HG03025 (cell line): ENCODE data around the gene TBXAS1.
"Not testable (repeated sequence)": the region's sequence is repeated elsewhere in the genome, so short reads cannot be mapped to it uniquely, and the experiment has no call there.

Experiments used
- ATAC-seq: cut with Tn5 transposase; IDR thresholded peaks from one replicate; pipeline ENCODE4 v1.9.1; 2021; ENCODE audit warnings: mild to moderate bottlenecking, moderate library complexity; ENCODE audit not compliant: unreplicated experiment, low FRiP score

Gene TBXAS1

GRCh38 chr7:139909379-139910050 lies 80.5 kb downstream of the TBXAS1 start:
- ATAC-seq: no peak

GRCh38 chr7:139913021-139913844 lies 84.2 kb downstream of the TBXAS1 start:
- ATAC-seq: no peak

DNA sequence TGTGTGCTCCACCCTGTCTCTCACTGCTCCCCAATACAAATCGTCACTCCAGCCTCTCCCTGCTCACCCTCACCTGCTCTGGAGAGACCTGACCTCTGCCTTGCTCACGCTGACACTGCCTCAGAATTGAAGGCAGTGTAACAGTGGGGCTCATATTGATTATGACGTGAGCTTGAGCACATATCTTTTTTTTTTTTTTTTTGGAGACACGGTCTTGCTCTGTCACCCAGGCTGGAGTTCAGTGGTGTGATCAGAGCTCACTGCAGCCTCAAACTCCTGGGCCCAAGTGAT lies 84.7 kb downstream of the TBXAS1 start:
- ATAC-seq: no peak

GRCh38 chr7:139914306-139915267 lies 85.5 kb downstream of the TBXAS1 start:
- ATAC-seq: no peak

DNA sequence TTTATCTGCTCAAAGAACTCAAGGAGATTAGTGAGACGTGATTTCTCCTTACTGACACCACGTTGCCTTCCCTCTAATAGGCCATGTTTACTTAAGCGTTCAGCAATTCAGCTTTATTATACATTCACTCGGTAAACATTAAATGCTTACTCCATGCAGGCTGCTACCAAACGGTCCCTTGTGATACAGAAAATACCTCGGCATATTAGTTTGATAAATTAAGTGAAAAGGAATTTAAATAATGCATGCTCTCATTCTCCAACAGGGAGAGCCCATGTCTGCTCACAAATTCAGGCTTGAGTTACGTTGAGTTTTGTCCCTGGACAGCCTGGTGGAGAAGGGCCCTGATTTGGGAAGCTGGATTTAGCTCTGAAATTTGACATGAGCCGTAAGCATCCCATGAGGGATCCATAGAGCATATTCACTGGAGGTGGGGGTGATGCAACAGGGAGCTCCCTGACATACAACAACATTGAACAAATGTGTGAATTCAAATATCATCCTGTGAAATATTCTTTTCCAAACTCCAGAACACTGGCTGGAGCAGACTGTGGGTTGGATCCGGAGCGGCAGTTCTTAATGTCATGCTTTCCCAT lies 86.3 kb downstream of the TBXAS1 start:
- ATAC-seq: no peak

DNA sequence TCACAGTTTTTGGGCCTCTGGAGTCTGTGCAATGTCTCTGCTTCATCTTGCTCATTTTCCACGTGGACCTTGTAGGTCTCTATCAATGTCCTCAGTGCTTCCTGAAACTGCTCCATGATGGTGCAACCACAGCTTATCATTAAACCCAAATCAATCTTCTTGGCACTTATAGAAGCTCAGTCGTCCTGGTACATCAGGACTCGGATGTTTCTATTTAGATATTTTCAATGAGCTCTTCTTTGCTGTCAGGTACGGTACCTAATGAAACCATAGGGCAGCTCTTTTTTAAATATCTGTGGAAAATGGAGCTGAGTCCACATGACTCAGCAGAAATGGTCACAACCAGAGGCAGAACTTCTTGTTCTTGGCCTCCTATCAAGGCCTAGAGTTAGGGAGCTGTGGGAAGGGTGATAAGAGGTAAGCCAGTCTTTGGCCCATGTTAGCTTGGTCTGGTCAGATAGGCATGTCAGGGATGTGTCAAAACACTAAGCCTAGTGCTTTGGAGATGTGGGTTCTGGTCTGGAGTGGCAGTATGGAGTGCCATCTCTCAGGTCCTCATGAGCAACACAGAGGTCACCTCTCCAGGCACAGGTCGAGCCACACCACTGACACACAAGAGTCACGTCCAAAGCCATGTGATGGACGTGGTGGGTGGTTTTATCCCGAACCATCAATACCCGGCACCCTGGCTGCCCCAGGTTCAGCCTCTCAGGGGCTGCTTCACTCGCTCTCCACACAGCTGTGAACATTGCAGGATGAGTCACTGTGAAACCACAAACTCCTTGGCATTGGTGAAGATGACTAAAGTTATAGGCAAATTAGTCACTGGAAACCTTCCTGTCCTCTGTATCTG lies 87.0 kb downstream of the TBXAS1 start:
- peak; percentile 82 for ATAC-seq

DNA sequence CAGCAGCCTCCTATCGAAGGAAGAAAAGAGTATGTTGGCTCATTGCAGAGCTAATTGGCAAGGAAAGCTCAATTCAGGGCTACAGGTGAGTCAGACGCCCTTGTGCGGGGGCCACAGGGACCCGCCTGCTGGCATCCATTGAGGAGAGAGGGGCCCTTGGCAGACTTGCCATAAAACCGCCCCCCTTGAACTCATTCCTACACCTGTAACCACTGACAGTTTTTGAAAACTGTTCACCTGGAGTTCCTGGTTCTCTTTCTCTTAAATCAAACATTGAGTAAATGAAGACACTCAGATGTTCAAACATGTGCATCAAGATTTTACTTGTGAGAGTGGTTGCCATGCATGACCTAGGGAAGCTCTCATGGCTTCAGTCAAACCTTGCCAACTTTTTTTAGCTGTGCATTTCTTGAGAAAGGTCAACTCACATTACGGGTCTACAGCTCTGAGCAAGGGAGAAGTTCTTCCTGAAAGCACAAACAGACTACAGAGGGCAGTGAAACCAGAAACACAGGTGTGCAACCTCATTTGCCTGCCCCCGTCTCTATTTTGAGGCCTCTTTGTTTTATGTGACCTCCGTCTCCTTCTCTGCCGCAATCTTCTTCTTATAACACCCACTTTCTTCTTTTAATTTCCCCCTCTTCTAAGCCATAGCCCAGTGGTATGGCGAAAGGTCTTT lies 87.8 kb downstream of the TBXAS1 start:
- ATAC-seq: peak; percentile 81

- no peak for ATAC-seq
Observed at GRCh38 chr7:139917851-139918250, 88.8 kb downstream of the TBXAS1 start.

DNA sequence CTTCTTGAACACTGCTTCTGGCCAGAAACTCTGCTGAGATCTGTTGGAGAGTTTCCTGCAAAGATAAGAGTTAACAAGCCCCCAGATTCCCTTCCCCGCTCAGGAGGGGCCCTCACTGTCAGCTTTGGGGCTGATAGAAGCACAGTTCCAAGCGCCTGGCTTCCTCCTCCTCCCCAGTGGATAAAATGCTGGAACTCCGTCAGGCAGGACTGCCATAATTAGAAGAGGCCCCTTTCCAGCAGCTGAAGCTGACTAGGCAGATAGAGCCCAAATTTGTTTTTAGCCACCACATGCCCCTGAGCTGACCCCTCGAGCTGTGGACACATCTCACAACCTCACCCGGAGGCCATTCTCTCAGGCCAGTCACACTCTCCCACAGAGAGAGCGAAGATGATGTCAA lies 89.4 kb downstream of the TBXAS1 start:
- no peak for ATAC-seq

DNA sequence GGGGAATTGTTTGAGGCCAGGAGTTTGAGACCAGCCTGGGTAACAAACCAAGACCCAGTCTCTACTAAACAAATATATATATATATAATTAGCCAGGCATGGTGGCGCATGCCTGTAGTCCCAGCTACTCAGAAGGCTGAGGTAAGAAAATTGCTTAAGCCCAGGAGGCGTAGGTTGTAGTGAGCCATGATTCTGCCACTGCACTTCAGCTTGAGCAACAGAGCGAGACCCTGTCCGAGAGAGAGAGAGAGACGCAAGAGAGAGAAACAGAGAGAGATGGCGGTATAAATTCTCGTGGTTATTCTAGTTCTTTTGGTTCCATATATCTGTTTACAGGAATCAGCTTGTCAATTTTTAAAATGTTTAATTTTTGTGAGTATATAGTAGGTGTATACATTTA lies 94.0 kb downstream of the TBXAS1 start:
- ATAC-seq: no peak

DNA sequence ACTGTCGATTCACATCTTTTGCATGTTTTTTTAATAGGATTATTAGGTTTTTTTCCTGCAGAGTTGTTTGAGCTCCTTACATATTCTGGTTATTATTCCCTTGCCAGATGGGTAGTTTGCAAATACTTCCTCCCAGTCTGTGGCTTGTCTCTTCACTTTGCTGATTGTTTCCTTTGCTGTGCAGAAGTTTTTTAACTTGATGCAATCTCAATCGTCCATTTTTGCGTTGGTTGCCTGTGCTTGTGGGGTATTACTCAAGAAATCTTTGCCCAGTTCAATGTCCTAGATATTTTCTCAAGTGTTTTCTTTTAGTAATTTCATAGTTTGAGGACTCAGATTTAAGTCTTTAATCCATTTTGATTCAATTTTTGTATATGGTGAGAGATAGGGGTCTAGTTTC lies 95.4 kb downstream of the TBXAS1 start:
- ATAC-seq: no peak

DNA sequence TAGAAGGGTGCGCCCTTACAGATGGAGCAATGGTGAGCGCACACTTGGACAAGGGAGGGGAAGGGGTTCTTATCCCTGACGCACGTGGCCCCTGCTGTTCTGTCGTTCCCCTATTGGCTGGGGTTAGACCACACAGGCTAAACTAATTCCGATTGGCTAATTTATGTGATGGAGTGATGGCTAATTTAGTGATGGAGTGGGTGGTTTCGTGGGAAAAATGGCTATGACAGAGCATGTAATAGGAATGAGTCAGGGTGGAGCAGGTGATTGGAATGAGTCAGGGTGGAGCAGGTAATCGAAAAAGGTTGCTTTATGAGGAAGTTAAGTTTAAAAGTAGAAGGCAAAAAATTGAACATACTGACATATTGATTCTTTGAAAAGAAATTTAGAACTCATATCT lies 100.2 kb downstream of the TBXAS1 start:
- ATAC-seq: not testable (repeated sequence)

- ATAC-seq: no peak
Observed at GRCh38 chr7:139930286-139930965, 101.4 kb downstream of the TBXAS1 start.

DNA sequence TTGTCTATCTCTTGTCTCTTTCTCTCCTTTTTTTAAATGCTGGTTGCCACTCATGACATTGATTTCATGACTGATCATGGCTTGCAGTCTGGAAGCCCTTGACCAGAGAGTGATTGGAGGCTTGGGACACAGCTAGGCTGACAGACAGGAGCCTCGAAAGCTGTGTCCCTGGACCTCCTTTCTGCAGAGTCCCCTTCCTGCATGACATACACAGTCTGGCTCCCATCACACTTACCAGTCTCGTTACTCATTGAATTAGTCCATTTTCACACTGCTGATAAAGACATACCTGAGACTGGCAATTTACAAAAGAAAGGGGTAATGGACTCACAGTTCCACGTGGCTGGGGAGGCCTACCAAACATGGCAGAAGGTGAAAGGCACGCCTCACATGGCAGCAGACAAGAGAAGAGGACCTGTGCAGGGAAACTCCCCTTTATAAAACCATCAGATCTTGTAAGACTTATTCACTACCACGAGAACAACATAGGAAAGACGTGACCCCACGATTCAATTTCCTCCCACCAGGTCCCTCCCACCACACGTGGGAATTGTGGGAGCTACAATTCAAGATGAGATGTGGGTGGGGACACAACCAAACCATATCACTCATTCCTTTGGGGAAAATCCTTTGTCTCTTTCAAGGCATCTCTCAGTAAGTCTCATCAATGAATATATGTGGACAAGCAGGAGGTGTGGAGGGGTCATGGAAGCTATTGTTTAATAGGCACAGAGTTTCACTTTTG lies 102.3 kb downstream of the TBXAS1 start:
- ATAC-seq: no peak

DNA sequence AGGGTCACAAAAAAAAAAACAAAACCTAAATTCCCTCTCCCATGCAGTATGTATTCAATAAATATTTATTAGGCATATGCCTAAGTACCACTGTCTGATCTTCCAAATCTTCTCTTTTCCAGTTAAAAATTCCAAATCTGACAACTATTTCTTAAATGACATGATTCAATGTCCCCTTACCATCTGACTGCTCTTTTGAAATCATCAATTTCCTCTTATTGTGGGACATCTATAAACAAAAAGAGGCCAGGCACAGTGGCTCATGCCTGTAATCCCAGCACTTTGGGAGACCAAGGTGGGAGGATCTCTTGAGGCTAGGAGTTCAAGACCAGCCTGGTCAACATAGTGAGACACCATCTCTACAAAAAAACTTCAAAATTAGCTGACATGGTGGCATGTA lies 103.5 kb downstream of the TBXAS1 start:
- ATAC-seq: no peak

DNA sequence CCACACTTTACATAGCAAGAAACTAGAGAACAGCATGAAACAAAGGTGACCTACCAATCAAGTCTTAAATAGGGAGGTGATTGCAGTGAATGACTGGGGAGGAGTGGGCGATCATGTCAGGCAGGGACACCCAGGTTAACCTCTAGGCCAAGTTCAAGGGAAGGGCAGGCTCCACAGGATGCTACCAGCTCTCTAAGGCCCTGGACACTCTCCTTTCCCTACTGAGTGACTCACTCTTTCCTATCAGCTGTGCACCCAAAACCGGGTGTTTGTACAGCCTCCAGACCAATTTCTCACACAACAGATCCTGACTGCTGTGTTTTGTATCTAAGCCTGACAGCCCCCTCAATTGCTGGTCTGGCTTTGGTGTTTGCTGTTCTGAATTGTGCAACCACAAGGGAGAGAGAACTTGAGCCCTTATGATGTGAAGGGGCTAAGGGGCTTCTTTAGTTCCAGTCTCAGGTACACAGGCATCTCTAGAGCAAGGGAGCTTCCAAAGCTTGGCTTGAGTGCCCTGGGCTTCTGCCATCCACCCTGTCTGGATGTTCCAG lies 107.8 kb downstream of the TBXAS1 start:
- no peak for ATAC-seq

DNA sequence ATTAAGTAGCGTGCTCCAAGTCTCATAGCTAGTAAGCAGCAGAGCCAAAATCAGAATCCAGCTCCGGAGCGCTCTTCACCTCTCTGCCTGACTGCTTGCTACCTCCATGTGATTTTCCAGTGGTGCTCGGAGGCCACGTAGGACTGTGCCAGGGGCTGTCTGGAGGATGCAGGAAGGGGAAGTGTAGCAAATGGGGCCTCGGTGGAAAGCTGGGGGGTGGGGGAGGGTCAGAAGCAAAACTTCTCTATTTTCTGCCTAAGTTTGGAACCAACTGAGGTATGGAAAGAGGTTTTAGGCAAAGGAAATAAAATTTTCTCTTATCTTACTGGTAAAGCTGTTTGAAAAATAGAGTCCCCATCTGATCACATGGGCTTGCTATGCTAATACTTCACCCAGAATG lies 108.7 kb downstream of the TBXAS1 start:
- no peak for ATAC-seq

- ATAC-seq: no peak
Observed at GRCh38 chr7:139940866-139941265, 111.8 kb downstream of the TBXAS1 start.
